ENCODE results near the gene DPT.

DPT gene

DNA sequence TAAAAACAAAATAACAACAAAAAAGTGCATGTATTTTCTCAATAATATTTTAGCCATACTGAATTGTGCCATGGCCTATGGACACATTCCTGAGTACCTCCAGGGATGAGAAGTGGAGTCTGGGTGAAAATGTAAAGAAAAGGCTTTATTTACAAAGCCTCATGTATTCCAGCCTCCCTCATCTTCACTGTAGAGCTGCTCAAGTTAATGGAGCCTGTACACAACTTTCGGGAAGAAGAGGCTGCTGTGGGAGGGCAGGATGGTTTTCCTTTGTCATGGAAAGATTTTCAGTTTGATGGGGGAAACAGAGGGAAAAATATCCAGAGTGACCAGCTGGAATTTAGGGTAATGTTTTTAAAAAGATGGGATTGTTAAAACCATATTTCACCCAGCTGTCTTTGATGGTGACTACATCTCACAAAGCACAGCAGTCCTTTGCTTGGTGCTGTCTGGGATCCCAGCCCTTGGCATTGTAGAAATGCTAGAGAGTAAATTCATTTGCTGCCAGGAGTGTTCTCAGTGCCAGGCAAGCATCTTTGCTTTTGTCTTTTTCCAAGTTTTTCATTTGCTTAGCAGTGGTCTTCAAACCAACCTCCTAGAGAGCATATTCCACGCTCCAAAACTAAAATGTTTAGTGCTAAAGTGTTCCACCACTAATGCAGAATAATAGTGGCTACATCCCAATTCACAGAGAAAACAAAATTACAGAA, 54.9 kb downstream of the DPT start:
- DNase-seq (ENCODE audit: low read depth, low spot score): no peak
- H3K27ac ChIP-seq: no peak overlapping the region

DNA sequence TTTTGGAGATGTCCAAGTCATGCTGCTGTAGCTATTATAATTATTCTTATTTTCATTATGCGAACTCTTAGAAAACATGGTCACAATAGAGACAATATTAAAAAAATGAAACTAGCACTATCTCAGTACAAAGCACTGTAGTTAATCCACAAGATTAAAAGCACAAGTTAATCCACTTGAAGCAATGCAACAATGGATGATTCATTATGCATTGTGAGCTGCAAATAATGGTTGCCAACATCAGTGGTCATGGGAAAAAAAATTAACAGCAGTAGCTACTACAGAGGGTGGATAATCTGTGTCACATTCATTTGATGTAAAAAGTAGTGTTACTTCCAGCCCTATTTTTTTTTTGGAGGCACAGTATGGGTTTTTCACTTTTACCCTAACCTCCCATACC, 56.7 kb downstream of the DPT start:
- DNase-seq (ENCODE audit: low read depth, low spot score): no peak
- no peak overlapping the region for H3K27ac ChIP-seq

DNA sequence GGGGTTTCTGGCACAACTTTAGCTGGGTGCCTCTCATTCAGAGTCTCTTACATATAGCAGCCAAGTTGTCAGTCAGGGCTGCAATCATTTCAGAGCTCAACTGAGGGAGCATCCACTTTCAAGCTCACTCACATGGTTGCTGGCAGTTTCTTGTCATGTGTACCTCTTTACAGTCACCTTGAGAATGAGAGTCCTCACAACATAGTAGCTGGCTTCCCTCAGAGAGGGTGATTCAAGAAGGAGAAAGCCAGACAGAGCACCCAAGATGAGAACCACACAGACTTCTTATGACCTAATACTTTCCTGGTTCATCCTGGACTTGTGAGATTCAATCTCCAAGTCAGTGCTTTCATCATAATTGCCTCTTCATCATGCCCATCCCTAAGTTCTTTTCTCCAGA, 57.2 kb downstream of the DPT start:
- no peak overlapping the region for H3K27ac ChIP-seq
- DNase-seq (ENCODE audit: low read depth, low spot score): no peak

DNA sequence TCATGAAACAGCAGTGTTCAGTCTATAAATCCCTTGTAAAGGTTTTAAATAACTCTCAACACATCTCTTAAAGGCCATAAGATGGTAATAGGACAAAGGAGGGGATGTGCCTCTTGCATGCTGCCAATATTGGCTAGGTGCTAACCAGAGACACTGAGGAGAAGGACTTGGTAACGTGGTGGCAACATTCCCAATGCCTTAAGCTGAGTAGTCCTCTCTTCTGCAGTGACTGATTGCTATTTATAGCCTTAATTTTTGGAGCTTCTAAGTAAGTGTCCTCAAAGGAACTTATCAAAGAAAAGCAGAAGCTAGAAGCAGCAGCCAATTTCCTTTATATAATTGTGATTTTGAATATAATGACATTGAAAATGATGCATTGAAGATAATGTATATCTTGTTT, 63.0 kb downstream of the DPT start:
- no peak for DNase-seq (ENCODE audit: low read depth, low spot score)
- no peak overlapping the region for H3K27ac ChIP-seq

DNA sequence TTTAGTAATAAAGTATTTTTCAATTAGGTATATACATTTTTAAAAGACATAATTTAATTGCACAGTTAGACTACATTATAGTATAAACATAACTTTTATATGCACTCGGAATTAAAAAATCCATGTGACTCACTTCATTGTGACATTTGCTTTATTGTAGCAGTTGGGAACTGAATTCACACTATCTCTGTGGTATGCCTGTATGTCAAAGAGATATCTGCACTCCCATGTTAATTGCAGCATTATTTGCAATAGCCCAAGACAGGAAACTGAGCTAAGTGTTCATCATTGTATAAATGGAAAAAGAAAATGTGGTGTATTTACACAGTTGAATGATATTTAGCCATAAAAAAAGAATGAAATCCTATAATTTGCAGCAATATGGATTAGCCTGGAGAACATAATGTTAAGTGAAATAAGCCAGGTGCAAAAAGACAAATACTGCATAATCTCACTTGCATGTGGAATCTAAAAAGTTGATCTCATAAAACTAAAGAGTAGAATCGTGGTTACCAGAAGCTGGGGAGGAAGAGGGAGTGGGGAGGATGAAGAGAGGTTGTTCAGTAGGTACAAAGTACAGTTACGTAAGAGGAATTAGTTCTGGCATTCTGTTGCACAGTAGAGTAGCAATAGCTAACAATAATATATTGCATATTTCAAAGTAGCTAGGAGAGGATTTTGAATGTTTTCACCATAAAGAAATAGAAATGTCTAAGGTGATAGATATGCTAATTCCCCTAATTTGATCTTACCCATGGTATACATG, 64.8 kb downstream of the DPT start:
- H3K27ac ChIP-seq: no peak overlapping the region
- DNase-seq (ENCODE audit: low read depth, low spot score): no peak

DNA sequence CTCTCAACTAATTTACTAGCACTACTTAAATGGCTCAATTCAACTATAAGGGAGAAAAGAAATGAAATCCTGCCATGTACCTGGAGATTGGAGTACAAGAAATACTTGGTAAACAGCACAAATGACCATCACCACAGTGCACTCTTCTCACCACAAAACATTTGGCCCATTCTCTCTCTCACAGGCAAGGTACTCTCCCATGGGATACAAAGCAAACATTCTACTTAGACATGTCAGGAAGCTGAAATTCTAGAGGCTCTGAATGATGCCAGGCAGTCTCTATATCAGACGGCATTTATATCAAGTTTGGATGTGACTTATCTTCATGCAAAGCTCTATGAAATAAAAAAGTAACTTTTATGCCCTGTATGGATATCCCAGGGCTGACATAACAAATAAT, 72.5 kb downstream of the DPT start:
- no peak for DNase-seq (ENCODE audit: low read depth, low spot score)
- no peak overlapping the region for H3K27ac ChIP-seq

DNA sequence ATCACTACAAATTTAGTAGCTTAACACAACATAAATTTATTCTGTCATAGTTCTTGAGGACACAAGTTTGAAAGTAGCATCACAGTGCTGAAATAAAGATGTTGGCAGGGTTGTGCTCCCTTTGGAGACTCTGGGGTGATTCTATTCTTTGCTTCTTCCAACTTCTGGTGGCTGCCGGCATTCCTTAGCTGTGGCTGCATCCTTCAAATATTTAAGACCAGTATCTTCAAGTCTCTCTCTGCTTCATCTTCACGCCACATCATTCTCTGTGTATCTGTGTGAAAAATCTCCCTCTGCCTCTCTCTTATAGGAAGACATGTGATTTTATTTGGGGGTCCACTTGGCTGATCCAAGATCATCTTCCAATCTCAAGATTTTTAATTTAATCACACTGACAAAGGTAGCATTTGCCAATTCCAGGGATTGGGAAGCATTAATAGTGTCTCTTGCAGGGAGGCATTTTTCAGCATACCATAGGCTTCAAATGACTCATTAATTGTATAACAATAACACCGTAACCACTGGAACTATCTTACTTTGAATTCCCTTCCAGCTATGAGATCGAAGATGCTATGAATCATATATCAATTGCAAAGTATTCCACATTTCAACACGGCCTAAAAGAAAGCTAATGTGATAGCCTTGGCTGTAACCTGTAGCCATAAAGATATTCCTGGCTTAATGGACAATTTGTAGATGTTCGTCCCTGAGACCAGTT, 74.6 kb downstream of the DPT start:
- no peak for DNase-seq (ENCODE audit: low read depth, low spot score)
- H3K27ac ChIP-seq: no peak overlapping the region

DNA sequence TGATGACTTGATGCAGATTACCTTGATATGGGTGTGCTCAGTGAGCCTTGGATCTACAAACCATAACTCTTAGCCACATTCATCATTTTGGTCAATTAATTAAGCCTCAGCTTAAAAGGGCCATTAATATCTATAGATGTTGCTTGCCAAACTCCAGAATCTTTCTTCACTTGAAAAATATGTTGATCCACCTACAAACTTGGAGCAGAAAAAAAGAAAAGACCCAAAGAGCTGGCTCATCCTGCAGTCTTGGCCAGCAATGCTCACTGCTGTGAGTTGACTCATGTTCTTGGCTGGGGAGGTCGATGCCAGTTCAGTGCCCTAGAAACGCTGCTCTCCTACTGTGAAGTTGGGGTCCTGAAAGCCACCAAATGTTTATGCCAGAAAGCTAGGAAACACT, 75.4 kb downstream of the DPT start:
- DNase-seq (ENCODE audit: low read depth, low spot score): no peak
- no peak overlapping the region for H3K27ac ChIP-seq

DNA sequence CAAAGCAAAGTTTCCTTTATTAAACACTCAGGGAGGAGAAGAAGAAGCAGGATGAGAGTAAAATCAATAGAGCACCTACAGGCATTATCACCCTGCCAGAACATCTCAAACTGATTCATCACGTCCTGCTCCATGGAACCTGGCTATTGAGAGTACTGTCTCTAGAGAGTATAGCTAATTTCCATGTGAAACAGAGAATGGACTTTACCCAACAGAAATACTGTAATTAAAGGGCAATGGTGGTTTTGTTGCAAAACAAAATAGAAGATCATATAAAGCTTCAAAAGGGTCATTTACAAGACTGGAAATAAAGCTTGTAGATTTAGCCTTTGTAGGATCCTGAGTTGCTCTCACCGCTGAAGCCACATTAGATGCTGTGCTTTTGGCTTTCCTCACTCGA, 83.3 kb downstream of the DPT start:
- no peak overlapping the region for H3K27ac ChIP-seq

More for the DNA sequence above, 83.3 kb downstream of the DPT start:
- no peak for DNase-seq (ENCODE audit: low read depth, low spot score)

Data from epithelial cell of prostate (primary cell).